Gastroesophageal sphincter (tissue), 3 donors: Measurements from ENCODE around the gene DNAAF8.

ENCODE experiments used
- CTCF ChIP-seq, 4 experiments: fragments of 200-600 bp in 2 of 4; fragments of 450-650 bp in 2 of 4; sonication (generic) in 1 of 4; IDR thresholded peaks; one replicate each; pipeline ENCODE4 v1.5.1; 2017 to 2019; ENCODE audit warnings: antibody characterized with exemption in 4 of 4, mild to moderate bottlenecking in 2 of 4, moderate library complexity in 2 of 4
- POLR2A ChIP-seq, 2 donors: fragments of 450-650 bp; IDR thresholded peaks; one replicate each; pipeline ENCODE4 v1.6.1; 2017; ENCODE audit warnings: antibody characterized with exemption in 2 of 2, mild to moderate bottlenecking in 2 of 2, moderate library complexity in 1 of 2
- POLR2AphosphoS5 ChIP-seq: sonication (generic); formaldehyde crosslinking; IDR thresholded peaks from one replicate; pipeline ENCODE4 v1.6.1; 2017; ENCODE audit warnings: antibody characterized with exemption

GRCh38 chr16:4788910-4789309 is 54.6 kb downstream of the DNAAF8 start:
- TF ChIP-seq CTCF (IDR thresholded peaks at IDR 0.05), result no peak
- no peak for TF ChIP-seq POLR2AphosphoS5
- no peak for TF ChIP-seq POLR2A (IDR thresholded peaks at IDR 0.05)
